ENCODE results near the gene NRAP. TPM values are rescaled to one million over a fixed set of nuclear protein-coding genes. Genes with fewer than 3 reads are reported as not detected.
"Not testable (repeated sequence)": the region's sequence is repeated elsewhere in the genome, so short reads cannot be mapped to it uniquely, and the experiment has no call there.

The NRAP gene
- polyA plus RNA-seq, 1 donor (not counting 4 experiments of a cell fraction or from before 2014, with no cell fraction given), result not detected

DNA sequence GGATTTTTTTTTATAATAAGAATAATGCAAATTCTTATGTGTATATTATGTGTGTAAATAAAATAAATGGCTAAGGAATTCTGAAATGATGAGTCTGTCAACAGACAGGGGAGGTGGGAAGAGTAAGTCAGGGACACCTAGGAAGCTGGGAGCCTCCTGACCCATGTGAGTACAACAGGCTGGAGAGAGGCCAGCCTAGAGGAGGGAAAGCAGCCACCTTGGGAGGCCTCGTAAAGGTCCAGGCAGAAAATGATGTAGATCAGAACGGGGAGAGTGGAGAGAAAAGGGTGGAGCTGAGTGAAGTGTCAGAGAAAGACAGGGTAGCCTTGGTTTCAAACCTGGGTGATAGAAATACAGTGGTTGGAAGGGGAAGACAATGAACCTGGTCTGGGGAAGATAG is 6.9 kb downstream of the NRAP start:
- no peaks in the 10 kb centered on the region for H4K20me1 ChIP-seq (ENCODE audit: control insufficient read depth, extremely low read depth, insufficient read depth, low read length)
- H3K9me1 ChIP-seq (ENCODE audit: control insufficient read depth, extremely low read depth, insufficient read depth, low read length), result no peaks in the 10 kb centered on the region
- H3K4me1 ChIP-seq (ENCODE audit: control insufficient read depth, extremely low read depth, insufficient read depth, low read length), result no peaks in the 10 kb centered on the region
- dilution Hi-C loops (cut with MboI; ENCODE audit: extremely low pct_ligation_motif_present, low sequenced_read_pairs), result no loop called here
- H3K4me2 ChIP-seq (ENCODE audit: control insufficient read depth, extremely low read depth, insufficient read depth, low read depth, low read length), result no peak overlapping the region
- no peaks in the 10 kb centered on the region for H3K9me3 ChIP-seq (ENCODE audit: control insufficient read depth, low read depth, low read length)
- H3K36me3 ChIP-seq (ENCODE audit: control insufficient read depth in 2 of 2, extremely low read depth in 1 of 2, insufficient read depth in 2 of 2, low read length in 2 of 2), result no peaks in the 10 kb centered on the region
- no peak overlapping the region for H2AFZ ChIP-seq (ENCODE audit: control insufficient read depth, low read length)
- no peaks in the 10 kb centered on the region for H3K79me2 ChIP-seq (ENCODE audit: control insufficient read depth, insufficient read depth, low read length)
- DNase-seq (ENCODE audit: low read depth, low spot score), result no peak
- no peak for TF ChIP-seq EZH2 (IDR thresholded peaks at IDR 0.05; ENCODE audit: low read length)
- TF ChIP-seq, protein P1, sequence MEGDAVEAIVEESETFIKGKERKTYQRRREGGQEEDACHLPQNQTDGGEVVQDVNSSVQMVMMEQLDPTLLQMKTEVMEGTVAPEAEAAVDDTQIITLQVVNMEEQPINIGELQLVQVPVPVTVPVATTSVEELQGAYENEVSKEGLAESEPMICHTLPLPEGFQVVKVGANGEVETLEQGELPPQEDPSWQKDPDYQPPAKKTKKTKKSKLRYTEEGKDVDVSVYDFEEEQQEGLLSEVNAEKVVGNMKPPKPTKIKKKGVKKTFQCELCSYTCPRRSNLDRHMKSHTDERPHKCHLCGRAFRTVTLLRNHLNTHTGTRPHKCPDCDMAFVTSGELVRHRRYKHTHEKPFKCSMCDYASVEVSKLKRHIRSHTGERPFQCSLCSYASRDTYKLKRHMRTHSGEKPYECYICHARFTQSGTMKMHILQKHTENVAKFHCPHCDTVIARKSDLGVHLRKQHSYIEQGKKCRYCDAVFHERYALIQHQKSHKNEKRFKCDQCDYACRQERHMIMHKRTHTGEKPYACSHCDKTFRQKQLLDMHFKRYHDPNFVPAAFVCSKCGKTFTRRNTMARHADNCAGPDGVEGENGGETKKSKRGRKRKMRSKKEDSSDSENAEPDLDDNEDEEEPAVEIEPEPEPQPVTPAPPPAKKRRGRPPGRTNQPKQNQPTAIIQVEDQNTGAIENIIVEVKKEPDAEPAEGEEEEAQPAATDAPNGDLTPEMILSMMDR (optimal IDR thresholded peaks at IDR 0.05 in 1 of 3, IDR thresholded peaks at IDR 0.05 in 1 of 3, conservative IDR thresholded peaks at IDR 0.05 in 1 of 3; ENCODE audit: extremely low read depth in 1 of 3, insufficient read depth in 2 of 3, low read length in 3 of 3), result no peak
- H3K9ac ChIP-seq (ENCODE audit: control insufficient read depth, extremely low read depth, insufficient read depth, low read length), result no peak overlapping the region
- H3K27ac ChIP-seq (ENCODE audit: control insufficient read depth, insufficient read depth, low read length), result no peak overlapping the region
- FAIRE-seq, result no peak
- no peaks in the 10 kb centered on the region for H3K27me3 ChIP-seq (ENCODE audit: control insufficient read depth, extremely low read depth, insufficient read depth, low read length)
- H3K4me3 ChIP-seq (ENCODE audit: control insufficient read depth in 2 of 3, extremely low read depth in 1 of 3, insufficient read depth in 2 of 3, low read depth in 1 of 3, low read length in 3 of 3), result no peak overlapping the region

DNA sequence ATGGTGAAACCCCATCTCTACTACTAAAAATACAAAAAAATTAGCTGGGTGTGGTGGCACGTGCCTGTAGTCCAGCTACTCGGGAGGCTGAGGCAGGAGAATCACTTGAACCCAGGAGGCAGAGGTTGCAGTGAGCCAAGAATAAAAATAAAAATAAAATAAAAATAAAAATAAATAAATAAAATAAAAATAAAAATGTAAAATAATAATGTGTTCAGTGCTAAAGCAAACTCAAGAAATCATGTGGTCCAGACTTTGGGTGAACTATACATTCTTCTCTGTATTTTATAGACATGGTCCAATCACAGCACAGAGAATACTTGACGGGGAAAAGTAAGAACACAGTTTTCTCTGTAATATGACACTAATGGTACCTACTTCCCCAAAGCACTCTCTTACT is 11.4 kb downstream of the NRAP start:
- DNase-seq (ENCODE audit: low read depth, low spot score); H3K9ac ChIP-seq (ENCODE audit: control insufficient read depth, extremely low read depth, insufficient read depth, low read length); H3K9me3 ChIP-seq (ENCODE audit: control insufficient read depth, low read depth, low read length); H4K20me1 ChIP-seq (ENCODE audit: control insufficient read depth, extremely low read depth, insufficient read depth, low read length); H3K4me1 ChIP-seq (ENCODE audit: control insufficient read depth, extremely low read depth, insufficient read depth, low read length); FAIRE-seq; H2AFZ ChIP-seq (ENCODE audit: control insufficient read depth, low read length); H3K79me2 ChIP-seq (ENCODE audit: control insufficient read depth, insufficient read depth, low read length); dilution Hi-C loops (cut with MboI; ENCODE audit: extremely low pct_ligation_motif_present, low sequenced_read_pairs); H3K9me1 ChIP-seq (ENCODE audit: control insufficient read depth, extremely low read depth, insufficient read depth, low read length); H3K27me3 ChIP-seq (ENCODE audit: control insufficient read depth, extremely low read depth, insufficient read depth, low read length); H3K4me3 ChIP-seq (ENCODE audit: control insufficient read depth in 2 of 3, extremely low read depth in 1 of 3, insufficient read depth in 2 of 3, low read depth in 1 of 3, low read length in 3 of 3); H3K27ac ChIP-seq (ENCODE audit: control insufficient read depth, insufficient read depth, low read length); H3K4me2 ChIP-seq (ENCODE audit: control insufficient read depth, extremely low read depth, insufficient read depth, low read depth, low read length); H3K36me3 ChIP-seq (ENCODE audit: control insufficient read depth in 2 of 2, extremely low read depth in 1 of 2, insufficient read depth in 2 of 2, low read length in 2 of 2): not testable (repeated sequence)

DNA sequence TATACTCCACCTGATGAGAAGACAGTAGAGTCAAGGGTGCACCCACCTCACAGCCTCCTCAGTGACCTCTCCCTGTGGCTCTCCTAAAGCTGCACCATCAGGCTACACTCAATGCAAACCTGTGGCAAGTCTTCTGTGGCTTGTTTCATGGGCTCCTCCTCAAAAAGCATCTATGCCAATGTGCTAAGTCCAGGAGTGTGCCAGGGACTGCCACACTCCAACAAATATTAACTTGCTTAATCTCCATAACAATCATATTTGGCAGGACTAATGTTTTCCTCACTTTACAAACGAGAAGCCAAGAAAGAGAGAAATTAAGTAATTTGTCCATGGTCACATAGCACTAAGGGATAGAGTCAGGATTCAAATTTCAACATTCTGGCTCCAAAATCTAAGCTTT is 11.9 kb downstream of the NRAP start:
- dilution Hi-C loops (cut with MboI; ENCODE audit: extremely low pct_ligation_motif_present, low sequenced_read_pairs), result no loop called here
- Histone ChIP-seq H3K27ac (ENCODE audit: control insufficient read depth, insufficient read depth, low read length) (no peak overlapping the region), H3K9me3 (ENCODE audit: control insufficient read depth, low read depth, low read length) (no peaks in the 10 kb centered on the region), H3K79me2 (ENCODE audit: control insufficient read depth, insufficient read depth, low read length) (no peaks in the 10 kb centered on the region), H4K20me1 (ENCODE audit: control insufficient read depth, extremely low read depth, insufficient read depth, low read length) (no peaks in the 10 kb centered on the region), H3K9me1 (ENCODE audit: control insufficient read depth, extremely low read depth, insufficient read depth, low read length) (no peaks in the 10 kb centered on the region), H3K9ac (ENCODE audit: control insufficient read depth, extremely low read depth, insufficient read depth, low read length) (no peak overlapping the region), H3K36me3 (ENCODE audit: control insufficient read depth in 2 of 2, extremely low read depth in 1 of 2, insufficient read depth in 2 of 2, low read length in 2 of 2) (no peaks in the 10 kb centered on the region), H3K4me3 (ENCODE audit: control insufficient read depth in 2 of 3, extremely low read depth in 1 of 3, insufficient read depth in 2 of 3, low read depth in 1 of 3, low read length in 3 of 3) (no peak overlapping the region), H2AFZ (ENCODE audit: control insufficient read depth, low read length) (no peak overlapping the region), H3K4me1 (ENCODE audit: control insufficient read depth, extremely low read depth, insufficient read depth, low read length) (no peaks in the 10 kb centered on the region), H3K4me2 (ENCODE audit: control insufficient read depth, extremely low read depth, insufficient read depth, low read depth, low read length) (no peak overlapping the region), H3K27me3 (ENCODE audit: control insufficient read depth, extremely low read depth, insufficient read depth, low read length) (no peaks in the 10 kb centered on the region)
- FAIRE-seq (no peak), DNase-seq (ENCODE audit: low read depth, low spot score) (no peak)
- TF ChIP-seq, protein P1 (optimal IDR thresholded peaks at IDR 0.05 in 1 of 3, IDR thresholded peaks at IDR 0.05 in 1 of 3, conservative IDR thresholded peaks at IDR 0.05 in 1 of 3; ENCODE audit: extremely low read depth in 1 of 3, insufficient read depth in 2 of 3, low read length in 3 of 3), result no peak
- TF ChIP-seq EZH2 (IDR thresholded peaks at IDR 0.05; ENCODE audit: low read length), result no peak
